ENCODE measurements around the gene SSRP1.

The SSRP1 gene

DNA sequence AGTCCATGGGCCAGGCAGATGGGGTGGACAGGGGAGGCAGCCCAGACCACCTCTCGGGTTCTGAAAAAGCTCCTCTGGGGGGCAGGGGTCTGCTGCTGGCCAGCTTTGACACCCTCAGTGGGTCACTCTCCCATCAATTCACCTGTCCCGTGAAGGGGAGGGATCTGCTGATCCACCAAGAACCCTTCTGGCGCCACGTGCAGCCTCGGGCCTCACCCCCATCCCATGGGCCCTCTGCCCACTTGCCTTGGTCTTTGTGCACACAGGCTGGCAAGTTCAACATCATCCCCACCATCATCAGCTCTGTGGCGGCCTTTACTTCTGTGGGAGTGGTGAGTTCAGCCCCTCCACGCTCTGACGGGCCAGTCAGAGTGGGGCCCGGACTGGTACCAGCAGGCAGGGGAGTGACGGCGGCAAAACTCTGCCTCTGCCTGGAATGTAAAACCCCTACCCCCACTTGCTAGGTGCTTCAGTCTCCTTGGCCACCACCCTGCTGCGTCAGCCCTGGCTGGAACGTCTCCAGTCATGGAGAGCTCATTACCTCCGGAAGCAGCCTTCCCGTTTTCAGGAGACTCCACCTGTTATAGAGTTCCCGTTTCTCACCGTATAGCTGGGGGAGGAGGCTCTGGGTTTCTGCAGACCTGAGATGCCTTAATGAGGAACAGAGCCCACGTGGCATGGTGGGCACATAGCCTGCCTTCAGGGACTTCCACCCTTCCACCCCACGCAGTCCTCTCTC, 32.6 kb upstream of the SSRP1 start:
- no peaks in the 10 kb centered on the region for H3K79me2 ChIP-seq (ENCODE audit: control insufficient read depth, insufficient read depth, low read length, poor library complexity)
- no CpG with 5 or more reads among the region's 19 CpGs for WGBS (ENCODE audit: extremely low coverage, insufficient coverage, insufficient read length)

GRCh38 chr11:57364851-57365660, 29.4 kb upstream of the SSRP1 start:
- Histone ChIP-seq H3K4me1 (ENCODE audit: control insufficient read depth in 1 of 2, insufficient read depth in 2 of 2, low read length in 2 of 2) (no peaks in the 10 kb centered on the region), H3K79me1 (ENCODE audit: low read length) (no peaks in the 10 kb centered on the region), H3K14ac (ENCODE audit: low read length) (no peak overlapping the region), H3K27ac (ENCODE audit: low read depth, low read length) (no peak overlapping the region), H2BK5ac (ENCODE audit: low read depth, low read length, poor library complexity) (no peak overlapping the region), H4K8ac (ENCODE audit: low read depth, low read length) (no peak overlapping the region), H2BK12ac (ENCODE audit: low read length) (no peak overlapping the region), H3K18ac (ENCODE audit: low read length) (no peak overlapping the region), H4K12ac (ENCODE audit: low read depth, low read length) (no peak overlapping the region), H3K4ac (ENCODE audit: low read depth, low read length) (no peak overlapping the region), H3K9me3 (ENCODE audit: insufficient read depth, low read depth, low read length) (no peaks in the 10 kb centered on the region), H4K91ac (ENCODE audit: low read depth, low read length) (no peak overlapping the region), H3K4me3 (ENCODE audit: low read depth, low read length) (no peak overlapping the region), H3K9ac (ENCODE audit: low read length) (no peak overlapping the region), H3K4me2 (ENCODE audit: low read length) (no peak overlapping the region), H2AFZ (ENCODE audit: insufficient read depth, low read length, poor library complexity) (no peak overlapping the region), H3K36me3 (ENCODE audit: control insufficient read depth in 1 of 2, insufficient read depth in 2 of 2, low read length in 2 of 2) (no peaks in the 10 kb centered on the region), H2AK5ac (ENCODE audit: low read length) (no peak overlapping the region), H3K23ac (ENCODE audit: low read length) (no peak overlapping the region), H3K79me2 (ENCODE audit: control insufficient read depth, insufficient read depth, low read length, poor library complexity) (no peaks in the 10 kb centered on the region), H3K27me3 (ENCODE audit: insufficient read depth, low read length) (no peaks in the 10 kb centered on the region), H2BK120ac (ENCODE audit: insufficient read depth, low read length, poor library complexity) (no peak overlapping the region)
- DNase-seq, result no peak
- no CpG with 5 or more reads among the region's 9 CpGs for WGBS (ENCODE audit: extremely low coverage, insufficient coverage, insufficient read length)

More for the DNA sequence above, 32.6 kb upstream of the SSRP1 start:
- Histone ChIP-seq H2BK5ac (ENCODE audit: low read depth, low read length, poor library complexity) (no peak overlapping the region), H3K23ac (ENCODE audit: low read length) (no peak overlapping the region), H3K18ac (ENCODE audit: low read length) (no peak overlapping the region), H3K27me3 (ENCODE audit: insufficient read depth, low read length) (no peaks in the 10 kb centered on the region), H2BK12ac (ENCODE audit: low read length) (no peak overlapping the region), H3K36me3 (ENCODE audit: control insufficient read depth in 1 of 2, insufficient read depth in 2 of 2, low read length in 2 of 2) (no peaks in the 10 kb centered on the region), H4K12ac (ENCODE audit: low read depth, low read length) (no peak overlapping the region), H3K27ac (ENCODE audit: low read depth, low read length) (no peak overlapping the region), H4K8ac (ENCODE audit: low read depth, low read length) (no peak overlapping the region), H4K91ac (ENCODE audit: low read depth, low read length) (no peak overlapping the region), H3K14ac (ENCODE audit: low read length) (no peak overlapping the region), H3K4me1 (ENCODE audit: control insufficient read depth in 1 of 2, insufficient read depth in 2 of 2, low read length in 2 of 2) (no peaks in the 10 kb centered on the region), H2BK120ac (ENCODE audit: insufficient read depth, low read length, poor library complexity) (no peak overlapping the region), H3K4ac (ENCODE audit: low read depth, low read length) (no peak overlapping the region), H3K9me3 (ENCODE audit: insufficient read depth, low read depth, low read length) (no peaks in the 10 kb centered on the region), H3K4me2 (ENCODE audit: low read length) (no peak overlapping the region), H3K79me1 (ENCODE audit: low read length) (no peaks in the 10 kb centered on the region), H3K4me3 (ENCODE audit: low read depth, low read length) (no peak overlapping the region), H2AK5ac (ENCODE audit: low read length) (no peak overlapping the region), H3K9ac (ENCODE audit: low read length) (no peak overlapping the region), H2AFZ (ENCODE audit: insufficient read depth, low read length, poor library complexity) (no peak overlapping the region)
- DNase-seq, result no peak

- Histone ChIP-seq H3K14ac (ENCODE audit: low read length) (no peak overlapping the region), H3K79me2 (ENCODE audit: control insufficient read depth, insufficient read depth, low read length, poor library complexity) (no peaks in the 10 kb centered on the region), H3K9ac (ENCODE audit: low read length) (no peak overlapping the region), H3K27me3 (ENCODE audit: insufficient read depth, low read length) (no peaks in the 10 kb centered on the region), H2AK5ac (ENCODE audit: low read length) (no peak overlapping the region), H3K4me1 (ENCODE audit: control insufficient read depth in 1 of 2, insufficient read depth in 2 of 2, low read length in 2 of 2) (no peaks in the 10 kb centered on the region), H4K12ac (ENCODE audit: low read depth, low read length) (no peak overlapping the region), H3K4me2 (ENCODE audit: low read length) (no peak overlapping the region), H3K27ac (ENCODE audit: low read depth, low read length) (no peak overlapping the region), H2BK5ac (ENCODE audit: low read depth, low read length, poor library complexity) (no peak overlapping the region), H3K23ac (ENCODE audit: low read length) (no peak overlapping the region), H3K4ac (ENCODE audit: low read depth, low read length) (no peak overlapping the region), H3K36me3 (ENCODE audit: control insufficient read depth in 1 of 2, insufficient read depth in 2 of 2, low read length in 2 of 2) (no peaks in the 10 kb centered on the region), H3K4me3 (ENCODE audit: low read depth, low read length) (no peak overlapping the region), H2BK12ac (ENCODE audit: low read length) (no peak overlapping the region), H2AFZ (ENCODE audit: insufficient read depth, low read length, poor library complexity) (no peak overlapping the region), H3K9me3 (ENCODE audit: insufficient read depth, low read depth, low read length) (no peaks in the 10 kb centered on the region), H4K8ac (ENCODE audit: low read depth, low read length) (no peak overlapping the region), H4K91ac (ENCODE audit: low read depth, low read length) (no peak overlapping the region), H2BK120ac (ENCODE audit: insufficient read depth, low read length, poor library complexity) (no peak overlapping the region), H3K18ac (ENCODE audit: low read length) (no peak overlapping the region), H3K79me1 (ENCODE audit: low read length) (no peaks in the 10 kb centered on the region)
- no peak for DNase-seq
- WGBS (ENCODE audit: extremely low coverage, insufficient coverage, insufficient read length), result no CpG with 5 or more reads among the region's 7 CpGs
Observed at GRCh38 chr11:57363131-57364080, 27.7 kb upstream of the SSRP1 start.

- H3K14ac ChIP-seq (ENCODE audit: low read length), result no peak overlapping the region
- H2AFZ ChIP-seq (ENCODE audit: insufficient read depth, low read length, poor library complexity), result no peak overlapping the region
- H3K4me2 ChIP-seq (ENCODE audit: low read length), result no peak overlapping the region
Observed at GRCh38 chr11:57361926-57362325, 26.2 kb upstream of the SSRP1 start.

More at GRCh38 chr11:57361926-57362325, 26.2 kb upstream of the SSRP1 start:
- Histone ChIP-seq H2BK120ac (ENCODE audit: insufficient read depth, low read length, poor library complexity) (no peak overlapping the region), H3K36me3 (ENCODE audit: control insufficient read depth in 1 of 2, insufficient read depth in 2 of 2, low read length in 2 of 2) (no peaks in the 10 kb centered on the region), H3K4me1 (ENCODE audit: control insufficient read depth in 1 of 2, insufficient read depth in 2 of 2, low read length in 2 of 2) (no peaks in the 10 kb centered on the region), H3K9me3 (ENCODE audit: insufficient read depth, low read depth, low read length) (no peaks in the 10 kb centered on the region), H3K18ac (ENCODE audit: low read length) (no peak overlapping the region), H4K8ac (ENCODE audit: low read depth, low read length) (no peak overlapping the region), H3K79me1 (ENCODE audit: low read length) (no peaks in the 10 kb centered on the region), H2BK5ac (ENCODE audit: low read depth, low read length, poor library complexity) (no peak overlapping the region), H2BK12ac (ENCODE audit: low read length) (no peak overlapping the region), H2AK5ac (ENCODE audit: low read length) (no peak overlapping the region), H3K27ac (ENCODE audit: low read depth, low read length) (no peak overlapping the region), H3K9ac (ENCODE audit: low read length) (no peak overlapping the region), H3K4me3 (ENCODE audit: low read depth, low read length) (no peak overlapping the region), H4K12ac (ENCODE audit: low read depth, low read length) (no peak overlapping the region), H3K79me2 (ENCODE audit: control insufficient read depth, insufficient read depth, low read length, poor library complexity) (no peaks in the 10 kb centered on the region), H3K23ac (ENCODE audit: low read length) (peak overlapping the region; percentile 21), H4K91ac (ENCODE audit: low read depth, low read length) (no peak overlapping the region), H3K27me3 (ENCODE audit: insufficient read depth, low read length) (no peaks in the 10 kb centered on the region), H3K4ac (ENCODE audit: low read depth, low read length) (no peak overlapping the region)
- DNase-seq, result no peak
- no CpG with 5 or more reads among the region's 3 CpGs for WGBS (ENCODE audit: extremely low coverage, insufficient coverage, insufficient read length)
